Stimulated activated CD4-positive, alpha-beta T cell treated with anti-CD3 and anti-CD28 coated beads, Interleukin-4, amount 100 ng/mL, for 48 hours (primary cell): ENCODE results near the gene MRPL9.

Experiments used
- DNase-seq, 2 donors: peaks; one replicate each; pipeline ENCODE4 v3.0.0-alpha.2; 2020; ENCODE audit warnings: low read depth in 2 of 2

MRPL9 gene

GRCh38 chr1:151762941-151763921 is at the start of gene MRPL9:
MRPL9 (minus strand) TSS chr1:151763496; CDS start chr1:151763479, 17 bp downstream.
- peak; percentile 83 to 85 for DNase-seq

- DNase-seq = no peak
Measured at GRCh38 chr1:151811181-151811580, 47.9 kb upstream of the MRPL9 start.

DNA sequence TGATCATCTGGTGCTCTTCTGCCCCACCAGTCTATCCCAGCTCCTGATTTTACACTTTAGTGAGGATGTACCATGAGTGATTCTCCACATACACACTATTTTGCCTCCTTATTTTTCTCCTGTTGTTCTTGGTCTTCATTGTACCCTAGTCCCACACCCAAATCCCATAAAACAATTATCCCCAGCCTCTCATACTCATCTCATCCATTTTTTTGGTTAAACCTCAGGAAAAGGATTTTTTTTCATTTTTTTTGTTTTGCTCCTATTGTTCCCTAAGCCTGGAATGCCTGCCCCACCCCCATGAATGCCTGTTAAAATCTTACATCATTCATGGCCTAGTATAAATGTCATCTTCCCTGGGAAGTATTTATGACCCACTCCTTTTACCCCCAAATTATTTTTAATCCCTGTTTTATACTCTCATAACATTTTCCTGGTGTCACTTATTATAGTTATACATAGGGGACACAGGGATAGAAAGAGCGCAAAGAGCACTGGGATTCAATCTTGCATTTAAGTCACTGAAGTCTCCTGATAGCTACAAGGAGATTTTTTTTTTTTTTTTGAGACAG is 46.8 kb upstream of the MRPL9 start:
- DNase-seq = no peak

GRCh38 chr1:151809290-151809984 is 46.1 kb upstream of the MRPL9 start:
- no peak for DNase-seq

DNA sequence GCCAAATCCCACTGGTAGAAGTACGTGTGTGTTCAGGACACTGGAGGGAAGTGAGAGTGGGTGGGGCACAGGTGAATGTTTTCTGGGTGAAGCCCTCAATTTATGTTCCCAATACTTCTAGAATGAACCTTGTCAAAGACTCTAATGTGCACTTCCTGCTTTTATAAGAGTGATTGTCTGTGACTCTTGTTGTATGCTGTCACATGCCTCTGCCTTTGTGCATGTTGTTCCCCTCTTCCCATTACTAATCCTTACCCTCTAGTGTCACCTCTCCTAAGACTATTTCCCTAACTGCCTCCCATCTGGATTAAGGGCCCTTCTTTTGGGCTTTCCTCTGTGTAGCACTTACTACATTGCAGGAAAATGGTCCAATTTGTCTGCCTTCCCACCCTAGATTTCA is 44.5 kb upstream of the MRPL9 start:
- DNase-seq = no peak

GRCh38 chr1:151807131-151807530 is 43.8 kb upstream of the MRPL9 start:
- no peak for DNase-seq

DNA sequence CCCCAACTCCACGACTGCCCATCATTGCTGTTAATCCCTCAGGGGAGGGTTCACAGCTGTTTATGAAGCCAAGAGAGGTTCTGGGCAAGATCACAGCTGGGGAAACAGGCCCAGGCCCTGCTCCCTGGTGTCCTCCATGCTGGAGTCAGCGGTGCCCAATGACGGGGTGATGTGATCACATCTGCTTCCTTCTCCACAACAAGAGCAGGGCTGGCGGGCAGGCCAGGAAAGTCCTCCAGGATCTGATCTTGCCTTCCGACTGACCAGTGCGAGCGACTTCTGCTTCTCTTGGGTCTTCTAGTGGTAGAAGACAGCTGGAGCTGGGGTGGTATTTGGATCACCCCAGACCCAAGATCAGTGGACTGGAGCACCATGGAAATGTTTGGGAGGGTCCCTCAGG is 42.9 kb upstream of the MRPL9 start:
- DNase-seq = no peak

GRCh38 chr1:151805066-151805820 is 41.9 kb upstream of the MRPL9 start, which contains the start of gene LINGO4:
LINGO4 (minus strand) TSS chr1:151805419; CDS start chr1:151802704, 2,715 bp downstream.
- DNase-seq = no peak

- DNase-seq = no peak
Measured at GRCh38 chr1:151803915-151804314, 40.6 kb upstream of the MRPL9 start.

GRCh38 chr1:151803164-151803563 is 39.9 kb upstream of the MRPL9 start:
- DNase-seq = no peak

GRCh38 chr1:151802372-151802771 is 39.1 kb upstream of the MRPL9 start:
- DNase-seq = no peak

DNA sequence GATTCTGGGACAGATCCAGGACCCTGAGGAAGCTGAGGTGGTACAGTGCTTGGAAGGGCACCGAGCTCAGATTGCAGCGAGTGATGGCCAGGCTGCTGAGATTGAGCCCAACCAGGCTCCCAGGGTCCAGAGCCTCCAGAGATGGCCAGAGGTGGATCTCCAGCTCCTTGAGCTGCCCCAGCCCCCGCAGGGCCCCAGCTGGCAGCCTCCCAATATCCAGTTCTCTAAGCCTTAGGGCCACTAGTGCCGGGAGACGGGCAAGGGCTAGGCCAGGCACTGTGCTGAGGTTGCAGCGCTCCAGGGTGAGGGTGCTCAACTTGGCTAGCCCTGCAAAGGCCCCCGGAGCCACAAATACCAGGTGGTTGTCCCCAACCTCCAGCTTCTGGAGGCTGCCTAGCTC is 38.5 kb upstream of the MRPL9 start:
- DNase-seq = no peak

DNA sequence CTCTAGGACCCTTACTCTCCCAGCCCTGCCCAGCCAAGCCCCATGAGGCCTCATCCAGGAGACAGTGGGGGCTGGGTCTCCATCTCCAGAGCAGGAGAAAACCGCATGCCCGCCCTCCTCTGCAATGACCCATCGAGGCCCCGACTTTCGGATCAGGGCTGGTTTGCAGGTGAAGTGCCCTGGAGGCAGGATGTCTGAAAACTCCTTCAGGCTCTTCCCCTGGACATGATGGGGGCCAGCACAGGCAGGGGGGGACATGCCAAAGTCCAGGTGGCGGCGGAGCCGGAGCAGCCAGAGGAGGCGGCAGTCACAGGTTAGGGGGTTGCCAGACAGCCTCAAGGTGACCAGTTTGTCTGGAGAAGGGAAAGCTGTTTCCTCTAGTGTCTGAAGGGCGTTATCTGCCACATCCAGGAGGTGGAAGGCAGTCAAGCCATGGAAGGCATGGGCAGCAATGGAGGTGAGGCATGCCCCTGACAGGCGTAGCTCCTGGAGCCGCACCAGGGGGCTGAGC is 38.1 kb upstream of the MRPL9 start:
- no peak for DNase-seq

GRCh38 chr1:151800830-151801229 is 37.5 kb upstream of the MRPL9 start:
- DNase-seq = no peak

- DNase-seq = no peak
Measured at GRCh38 chr1:151799179-151800022, 36.1 kb upstream of the MRPL9 start.

GRCh38 chr1:151798571-151798970 is 35.3 kb upstream of the MRPL9 start:
- DNase-seq = no peak

- DNase-seq = no peak
Measured at GRCh38 chr1:151790940-151791651, 27.8 kb upstream of the MRPL9 start.

DNA sequence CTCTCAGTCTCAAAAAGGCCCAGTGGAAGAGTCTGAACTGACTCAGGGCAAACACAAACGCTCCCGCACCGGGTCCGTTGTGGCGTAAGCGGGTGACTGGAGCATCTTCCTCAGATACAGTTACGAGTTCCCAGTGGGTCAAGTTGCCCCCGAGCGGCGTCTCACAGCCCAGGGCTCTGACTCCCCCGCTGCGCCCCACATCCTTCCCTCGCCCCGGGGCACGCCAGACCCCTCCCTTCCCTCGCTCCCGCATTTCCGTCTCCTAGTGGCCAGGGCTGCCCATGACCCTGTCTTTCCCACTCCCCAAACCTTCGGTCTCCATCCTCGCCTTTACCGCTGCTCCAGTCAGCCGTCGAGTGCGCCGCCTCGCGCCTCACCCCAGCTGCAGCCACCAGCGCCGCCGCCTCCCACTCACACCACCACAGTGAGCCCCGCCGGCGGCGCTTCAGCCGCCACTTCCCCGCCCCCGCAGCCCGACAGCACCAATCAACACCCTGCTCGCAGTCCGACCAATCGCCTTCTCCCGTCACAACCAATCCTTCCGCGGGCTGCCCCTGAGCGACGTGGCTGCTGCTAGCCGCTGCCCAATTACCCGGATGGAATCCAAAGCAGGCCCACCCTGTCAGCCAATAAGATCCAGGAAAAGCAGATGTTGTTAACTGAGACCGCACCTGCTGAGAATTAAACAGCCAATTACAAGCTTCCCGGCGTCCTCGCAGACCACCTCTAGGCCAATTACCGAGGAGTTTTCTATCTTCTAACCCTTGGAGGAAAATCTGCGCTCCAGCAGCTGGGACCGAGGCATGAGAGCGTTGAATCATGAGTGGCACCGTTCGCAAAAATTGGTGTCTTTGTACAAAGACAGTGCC is 27.0 kb upstream of the MRPL9 start, which contains the start of gene TDRKH:
Gene TDRKH (minus strand): TSS at position 430 of the 869 bp plus-strand sequence. CDS start 7,478 bp downstream, outside the sequence.
- peak; percentile 96 to 99 for DNase-seq

DNA sequence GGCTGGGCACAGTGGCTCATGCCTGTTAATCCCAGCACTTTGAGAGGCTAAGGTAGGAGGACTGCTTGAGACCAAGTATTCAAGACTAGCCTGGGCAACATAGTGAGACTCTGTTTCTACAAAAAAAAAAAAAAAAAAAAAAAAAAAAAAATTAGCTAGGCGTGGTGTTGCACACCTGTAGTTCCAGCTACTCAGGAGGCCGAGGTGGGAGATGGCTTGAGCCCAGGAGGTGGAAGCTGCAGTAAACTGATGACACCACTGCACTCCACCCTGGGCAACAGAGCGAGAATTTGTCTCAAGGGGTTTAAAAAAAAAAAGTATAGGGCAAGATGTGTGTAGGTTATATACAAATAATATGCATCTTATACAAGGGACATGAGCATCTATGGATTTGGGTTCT is 24.4 kb upstream of the MRPL9 start:
- no peak for DNase-seq
